Aorta (tissue), 5 donors: ENCODE data around the gene TRAF1. TPM values are rescaled to one million over a fixed set of nuclear protein-coding genes. Genes with fewer than 3 reads are reported as not detected.

Experiments used
- ATAC-seq: fragments of 200-7000 bp; cut with Tn5 transposase; one replicate; pipeline ENCODE4 v1.9.1; 2022; ENCODE audit warnings: moderate library complexity; ENCODE audit not compliant: low FRiP score
- DNase-seq, 2 donors: peaks; one replicate each; pipeline ENCODE4 v3.0.0-alpha.2; 2020
- H3K27ac ChIP-seq, 2 donors: one replicate each; pipeline ENCODE4 v1.5.1; 2013; ENCODE audit warnings: low read length in 2 of 2, mild to moderate bottlenecking in 2 of 2, moderate library complexity in 2 of 2, control low read depth in 1 of 2, inconsistent platforms in 1 of 2, low read depth in 1 of 2
- H3K27me3 ChIP-seq, 2 donors: one replicate each; pipeline ENCODE4 v1.6.1; 2013; ENCODE audit warnings: control low read depth in 1 of 2, low read length in 1 of 2, mild to moderate bottlenecking in 1 of 2, moderate library complexity in 1 of 2; ENCODE audit not compliant: insufficient read depth in 2 of 2, control insufficient read depth in 1 of 2
- H3K36me3 ChIP-seq, 2 donors: one replicate each; pipeline ENCODE4 v1.6.1; 2013; ENCODE audit warnings: control low read depth in 1 of 2, low read length in 1 of 2, mild to moderate bottlenecking in 1 of 2; ENCODE audit not compliant: insufficient read depth in 2 of 2, control insufficient read depth in 1 of 2
- H3K4me1 ChIP-seq, 2 donors: one replicate each; pipeline ENCODE4 v1.6.1; 2013; ENCODE audit warnings: low read length in 2 of 2, control low read depth in 1 of 2, mild to moderate bottlenecking in 1 of 2, moderate library complexity in 1 of 2; ENCODE audit not compliant: insufficient read depth in 2 of 2, control insufficient read depth in 1 of 2
- H3K4me3 ChIP-seq, 2 donors: one replicate each; pipeline ENCODE4 v1.5.1; 2013; ENCODE audit warnings: low read length in 2 of 2, control low read depth in 1 of 2, mild to moderate bottlenecking in 1 of 2
- H3K9me3 ChIP-seq: one replicate; pipeline ENCODE4 v1.6.1; 2013; ENCODE audit warnings: mild to moderate bottlenecking, low read length; ENCODE audit not compliant: control insufficient read depth
- WGBS, 2 donors: extraction: QIAGEN DNeasy Blood & Tissue Kit; methylation state at CpG; one replicate each; pipeline ENCODE4 v1.1.7; 2013; 5-methylcytosine and 5-hydroxymethylcytosine counted together
- intact Hi-C, 2 donors: fragments of 100-400 bp; cut with DNase I; formaldehyde crosslinking; loops; one replicate each; pipeline versions ENCODE4 v1.14.2 to v1.15.0; 2022
- polyA plus RNA-seq, 2 donors: library from polyadenylated mRNA; stranded (reverse); fragments of 200-250 nt; gene quantifications; one replicate each; pipeline ENCODE4 v1.2.3, GENCODE V29; 2013
- total RNA-seq, 2 donors: library from RNA; stranded (reverse); fragmentation: NEBNext Ultra II Directional; extraction: Animal tissue kit (Norgen Biotek cat#: 25700); gene quantifications; one replicate each; pipeline ENCODE4 v1.2.1, GENCODE V29; 2021
- donor health status: healthy with polysubstance abuse.
- donor health status: Bipolar disorder and iron deficiency.
- donor health status: DM: no; HTN: no; CAD: no.
- donor health status: DM: no; HTN: no; CAD: no.
- donor health status: DM: yes; HTN: yes; CAD: no.

The TRAF1 gene
- total and polyA plus RNA-seq, 4 donors, result 10.5 to 43.3 (median 22.8) TPM

GRCh38 chr9:120916588-120916987 is 10.0 kb downstream of the TRAF1 start:
- peak; percentile 82 to 88 for DNase-seq
- Histone ChIP-seq H3K9me3 (peaks cover 2% of the 10 kb centered on the region), H3K27me3 (no peaks in the 10 kb centered on the region), H3K36me3 (peaks cover 0 to 2% of the 10 kb centered on the region in 2 donors), H3K27ac (peak overlapping the region; percentile 59 to 85), H3K4me3 (no peak overlapping the region), H3K4me1 (peaks cover 0 to 6% of the 10 kb centered on the region in 2 donors)
- 2 to 6% methylated on average over 3 of the region's 3 CpGs for WGBS, 2 donors
- intact Hi-C loops, result no loop called here
- ATAC-seq, result peak; percentile 71

DNA sequence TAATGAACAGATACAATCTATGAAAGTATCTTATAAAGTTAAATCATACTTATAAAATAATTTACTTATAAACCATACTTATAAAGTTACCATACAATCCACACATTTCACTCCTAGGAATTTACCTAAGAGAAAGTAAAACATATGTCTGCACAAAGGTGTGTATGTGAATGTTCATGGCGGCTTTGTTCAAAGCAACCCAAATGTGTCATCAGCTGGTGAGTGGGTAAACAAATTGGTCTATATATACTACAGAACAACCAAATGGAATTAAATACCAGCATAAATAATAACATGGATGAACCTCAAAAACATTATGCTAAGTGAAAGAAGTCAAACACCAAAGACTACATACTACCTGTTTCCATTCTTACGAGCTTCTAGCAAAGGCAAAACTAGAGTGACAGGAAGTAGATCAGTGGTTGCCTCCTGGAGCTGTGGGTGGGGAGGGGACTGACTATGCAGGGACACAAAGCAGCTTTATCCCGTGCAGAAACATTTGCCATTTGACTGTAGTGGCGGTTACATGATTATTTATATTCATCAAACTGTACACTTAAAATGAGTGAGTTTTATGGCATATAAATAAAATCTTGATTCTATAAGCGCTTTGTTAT is 10.6 kb downstream of the TRAF1 start:
- Histone ChIP-seq H3K27me3 (no peaks in the 10 kb centered on the region), H3K4me3 (no peak overlapping the region), H3K27ac (peak overlapping the region; percentile 17 to 42), H3K9me3 (peaks cover 2% of the 10 kb centered on the region), H3K36me3 (peaks cover 0 to 2% of the 10 kb centered on the region in 2 donors), H3K4me1 (peaks cover 0 to 5% of the 10 kb centered on the region in 2 donors)
- intact Hi-C loops, result no loop called here
- WGBS, 2 donors, result 49 to 57% methylated on average over 5 of the region's 5 CpGs
- DNase-seq (peak in 1 of 2 donors; percentile 2), ATAC-seq (no peak)

DNA sequence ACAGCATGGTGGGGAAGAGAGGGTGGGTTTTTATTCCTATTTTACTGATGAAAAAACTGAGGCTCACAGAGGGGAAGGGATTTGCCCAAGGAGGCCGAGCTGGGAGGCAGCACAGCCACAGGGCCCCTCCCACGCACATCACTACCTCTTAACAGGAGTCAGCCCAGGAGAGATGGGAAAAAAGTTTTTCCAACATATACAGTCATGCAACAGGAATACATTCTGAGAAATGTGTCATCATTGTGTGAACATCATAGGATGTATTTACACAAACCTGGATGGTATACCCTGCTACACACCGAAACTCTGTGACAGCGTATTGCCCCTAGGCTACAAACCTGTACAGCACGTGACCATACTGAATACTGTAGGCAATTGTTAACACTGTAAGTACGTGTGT is 11.6 kb downstream of the TRAF1 start:
- ATAC-seq (no peak), DNase-seq (peak; percentile 18 to 42)
- WGBS, 2 donors, result 65 to 66% methylated on average over 6 of the region's 6 CpGs
- Histone ChIP-seq H3K36me3 (peaks cover 0 to 2% of the 10 kb centered on the region in 2 donors), H3K27me3 (no peaks in the 10 kb centered on the region), H3K27ac (peak overlapping the region; percentile 45 to 47), H3K4me1 (peaks cover 3 to 4% of the 10 kb centered on the region in 2 donors), H3K9me3 (peaks cover 2% of the 10 kb centered on the region), H3K4me3 (no peak overlapping the region)
- intact Hi-C loops, result no loop called here

DNA sequence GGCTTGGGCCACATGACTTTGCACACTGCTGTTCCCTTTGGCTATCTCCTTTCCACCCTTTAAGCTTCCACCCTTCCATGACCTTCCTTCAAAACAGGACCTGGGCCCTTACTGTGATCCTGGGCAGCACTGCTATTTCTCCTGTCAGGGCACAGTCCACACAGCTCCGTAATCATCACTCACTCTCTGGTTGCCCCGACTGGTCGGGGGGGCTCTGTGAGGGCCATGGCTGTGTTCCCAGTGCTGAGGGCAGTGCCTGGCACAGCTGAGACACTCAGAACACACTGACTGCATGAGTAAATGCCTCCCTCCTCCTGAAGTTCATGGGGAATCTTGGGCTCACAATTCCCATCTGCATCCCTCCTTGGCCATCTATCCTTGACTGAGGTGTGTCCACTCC is 12.2 kb downstream of the TRAF1 start:
- ATAC-seq (peak; percentile 58), DNase-seq (peak; percentile 76 to 85)
- intact Hi-C loops, result no loop called here
- peak overlapping the region; percentile 45 to 47 for H3K27ac ChIP-seq
- peaks cover 0 to 2% of the 10 kb centered on the region in 2 donors for H3K36me3 ChIP-seq
- 6 to 7% methylated on average over 3 of the region's 3 CpGs for WGBS, 2 donors
- H3K4me1 ChIP-seq, result peaks cover 3 to 4% of the 10 kb centered on the region in 2 donors
- H3K4me3 ChIP-seq, result no peak overlapping the region
- H3K27me3 ChIP-seq, result no peaks in the 10 kb centered on the region
- H3K9me3 ChIP-seq, result peaks cover 2% of the 10 kb centered on the region

DNA sequence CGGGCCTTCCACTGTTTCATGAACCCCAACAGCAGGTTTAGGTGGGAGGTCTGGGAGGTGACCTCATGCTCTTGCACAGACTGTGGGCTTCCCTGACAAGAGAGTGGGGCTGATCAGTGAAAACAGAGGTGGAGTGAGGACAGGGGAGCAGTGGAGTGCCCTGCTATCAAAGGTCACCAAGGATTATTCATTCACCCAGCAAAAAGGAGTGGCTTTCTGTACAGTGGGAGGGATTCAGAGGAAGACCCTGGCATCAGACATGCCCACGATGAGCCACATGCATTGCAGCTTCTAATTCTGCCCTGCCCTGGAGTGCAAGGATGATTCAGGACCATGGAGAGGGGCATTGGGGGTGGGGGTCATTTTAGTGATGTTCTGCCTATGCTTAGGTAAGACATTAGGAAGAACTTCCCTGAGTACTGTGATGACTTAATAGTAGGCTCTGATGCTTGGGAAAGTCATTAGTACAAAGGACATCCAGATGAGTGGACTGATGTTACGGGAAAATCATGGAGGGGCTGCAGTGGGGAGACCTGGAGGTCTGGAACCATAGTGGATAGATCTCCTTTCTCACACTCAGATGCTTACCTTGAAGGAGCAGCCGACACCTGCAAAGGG is 12.8 kb downstream of the TRAF1 start:
- Histone ChIP-seq H3K9me3 (peaks cover 2% of the 10 kb centered on the region), H3K27me3 (no peaks in the 10 kb centered on the region), H3K36me3 (peaks cover 0 to 2% of the 10 kb centered on the region in 2 donors), H3K4me1 (peaks cover 3 to 4% of the 10 kb centered on the region in 2 donors), H3K4me3 (no peak overlapping the region), H3K27ac (peak overlapping the region in 1 of 2 donors; percentile 1)
- ATAC-seq (no peak), DNase-seq (peak in 1 of 2 donors; percentile 37)
- WGBS, 2 donors, result 81% methylated on average over 4 of the region's 4 CpGs
- intact Hi-C loops, result no loop called here

DNA sequence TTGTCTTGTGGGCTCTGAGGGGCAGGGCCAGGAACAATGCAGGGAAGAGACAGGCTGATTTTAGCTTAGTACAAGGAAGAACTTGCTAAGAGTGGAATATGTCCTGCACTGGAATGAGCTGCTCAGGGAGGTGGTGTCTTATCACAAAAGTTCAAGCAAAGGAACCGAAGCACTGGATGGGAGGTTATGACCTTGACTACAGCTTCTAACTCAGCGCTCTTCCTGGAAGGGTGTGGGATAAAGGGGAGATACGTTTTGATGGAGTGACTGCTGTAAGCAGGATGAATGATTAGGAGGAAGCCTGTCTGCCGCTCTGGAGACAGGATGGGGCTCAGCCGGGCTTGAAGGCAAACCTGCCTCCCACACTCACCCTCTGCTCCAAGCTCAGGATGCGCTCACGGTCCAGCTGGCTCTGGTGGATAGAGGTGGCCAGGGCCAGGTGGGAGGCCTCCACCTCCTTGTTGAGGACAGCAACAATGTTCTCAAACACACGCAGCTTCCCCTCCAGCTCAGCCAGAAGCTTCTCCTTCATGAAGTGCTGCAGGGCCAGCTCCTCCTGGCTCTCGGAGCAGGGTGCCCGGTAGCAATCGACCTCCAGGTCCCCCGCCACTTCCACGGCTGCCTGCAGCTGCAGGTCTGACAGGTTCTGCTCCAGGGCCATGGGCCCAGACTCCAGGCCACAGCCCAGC is 13.5 kb downstream of the TRAF1 start:
- H3K9me3 ChIP-seq, result peaks cover 2% of the 10 kb centered on the region
- no peak overlapping the region for H3K4me3 ChIP-seq
- H3K27me3 ChIP-seq, result no peaks in the 10 kb centered on the region
- peaks cover 0 to 2% of the 10 kb centered on the region in 2 donors for H3K36me3 ChIP-seq
- no peak for ATAC-seq
- intact Hi-C loops, result no loop called here
- H3K27ac ChIP-seq, result no peak overlapping the region
- no peak for DNase-seq
- 87 to 89% methylated on average over 13 of the region's 13 CpGs for WGBS, 2 donors
- H3K4me1 ChIP-seq, result peaks cover 3 to 4% of the 10 kb centered on the region in 2 donors

DNA sequence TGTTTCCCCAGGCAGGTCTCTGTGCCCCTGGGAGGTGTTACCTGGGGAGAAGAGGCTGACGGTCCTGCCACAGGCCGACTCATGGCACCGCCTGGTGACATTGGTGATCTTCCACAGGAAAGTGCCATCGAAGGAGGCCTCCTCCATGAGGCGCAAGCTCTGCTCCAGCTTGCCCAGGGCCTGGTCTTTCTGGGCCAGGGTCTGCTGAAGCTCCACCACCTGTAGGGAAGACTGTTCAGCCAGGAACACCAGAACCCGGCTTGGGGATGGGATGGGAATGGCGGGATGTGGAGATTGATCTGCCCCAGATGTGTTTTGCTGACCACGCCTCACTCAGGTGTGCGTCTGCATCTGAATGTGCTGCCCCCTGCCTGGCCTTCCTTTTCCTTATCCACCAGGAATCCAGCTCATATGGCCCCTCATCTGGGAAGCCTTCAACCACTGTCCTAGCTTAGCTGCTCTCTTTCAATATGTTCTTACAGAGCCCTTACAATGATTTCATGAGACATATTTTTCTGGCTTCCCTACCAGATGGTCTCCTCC is 15.2 kb downstream of the TRAF1 start:
- H3K9me3 ChIP-seq, result no peaks in the 10 kb centered on the region
- peaks cover 0 to 2% of the 10 kb centered on the region in 2 donors for H3K36me3 ChIP-seq
- no peaks in the 10 kb centered on the region for H3K27me3 ChIP-seq
- intact Hi-C loops, result no loop called here
- H3K27ac ChIP-seq, result no peak overlapping the region
- H3K4me3 ChIP-seq, result no peak overlapping the region
- WGBS, 2 donors, result 88 to 92% methylated on average over 9 of the region's 9 CpGs
- ATAC-seq, result no peak
- peak in 1 of 2 donors; percentile 23 for DNase-seq
- peaks cover 1 to 4% of the 10 kb centered on the region in 2 donors for H3K4me1 ChIP-seq

DNA sequence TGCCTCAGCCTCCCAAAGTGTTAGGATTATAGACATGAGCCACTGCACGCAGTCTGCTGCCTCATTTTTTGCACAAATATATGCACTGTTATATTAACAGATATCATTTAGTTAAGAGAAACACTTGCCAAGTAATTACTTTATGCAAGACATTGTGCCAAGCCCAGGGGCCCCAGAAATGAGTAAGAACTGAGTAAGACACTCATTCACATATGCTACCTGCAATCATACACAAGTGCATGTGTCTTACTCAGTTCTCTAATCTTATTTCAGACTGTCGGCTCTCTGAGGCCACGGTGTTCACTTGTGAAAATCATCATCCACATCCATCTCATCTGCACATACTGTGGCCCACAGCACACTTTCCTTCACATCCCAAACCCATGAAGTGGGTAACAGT is 16.0 kb downstream of the TRAF1 start:
- intact Hi-C loops, result no loop called here
- ATAC-seq (no peak), DNase-seq (peak in 1 of 2 donors; percentile 14)
- Histone ChIP-seq H3K9me3 (no peaks in the 10 kb centered on the region), H3K4me1 (peaks cover 0 to 4% of the 10 kb centered on the region in 2 donors), H3K36me3 (peaks cover 0 to 2% of the 10 kb centered on the region in 2 donors), H3K27me3 (no peaks in the 10 kb centered on the region), H3K4me3 (no peak overlapping the region), H3K27ac (no peak overlapping the region)
- 80 to 88% methylated on average over 3 of the region's 3 CpGs for WGBS, 2 donors
